Activated T-helper 1 cell treated with anti-CD3 and anti-CD28 coated beads, Interleukin-2, amount 50 U/mL, for 16 hours (primary cell): ENCODE measurements around the gene BAIAP2.

Experiments used
- DNase-seq, 2 donors: peaks; one replicate each; pipeline ENCODE4 v3.0.0-alpha.2; 2020; ENCODE audit warnings: low read depth in 1 of 2, low spot score in 1 of 2

The BAIAP2 gene

DNA sequence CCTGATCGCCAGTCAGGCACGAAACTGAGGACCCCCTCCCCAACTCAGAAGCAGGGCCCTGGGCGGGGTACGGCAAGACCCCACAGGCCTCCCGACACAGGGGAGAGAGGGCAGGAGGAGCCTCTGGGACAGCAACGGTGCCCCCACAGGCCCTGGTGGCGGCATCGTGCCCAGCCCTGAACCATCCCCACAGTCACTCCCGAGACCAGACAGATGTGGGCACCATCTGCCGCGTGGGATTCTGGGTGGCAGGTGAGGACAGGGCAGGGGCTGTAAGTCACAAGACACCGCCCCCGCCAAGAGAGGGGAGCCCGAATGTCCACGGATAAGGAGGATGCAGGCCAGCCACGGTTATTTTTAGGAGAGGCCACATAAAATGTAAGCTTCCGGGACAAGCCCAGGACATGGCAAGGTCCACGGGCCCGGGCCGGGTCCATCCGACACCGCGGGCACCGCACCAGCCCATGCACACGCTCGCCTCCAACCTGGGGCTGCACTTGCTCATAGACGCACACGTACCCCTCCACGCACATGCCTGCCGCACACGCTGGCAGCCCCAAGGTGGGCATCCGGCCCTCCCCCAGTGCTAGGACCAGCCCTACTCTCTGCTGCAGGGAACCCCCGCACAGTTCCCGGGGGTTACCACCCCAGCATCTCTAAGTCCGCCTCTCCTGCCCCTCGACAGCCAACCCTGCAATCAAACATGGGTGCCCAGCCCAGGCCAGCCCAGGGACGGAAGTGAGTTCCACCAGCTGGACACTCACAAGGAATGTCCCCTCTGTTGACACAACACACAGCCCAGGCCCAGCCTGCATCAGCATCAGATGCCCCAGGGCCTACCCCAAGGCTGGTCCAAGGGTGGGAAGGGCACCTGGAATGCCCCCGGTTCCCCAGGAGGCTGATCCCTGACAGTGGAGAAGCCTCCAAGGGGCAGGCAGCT is 122.2 kb downstream of the BAIAP2 start:
- DNase-seq: no peak

DNA sequence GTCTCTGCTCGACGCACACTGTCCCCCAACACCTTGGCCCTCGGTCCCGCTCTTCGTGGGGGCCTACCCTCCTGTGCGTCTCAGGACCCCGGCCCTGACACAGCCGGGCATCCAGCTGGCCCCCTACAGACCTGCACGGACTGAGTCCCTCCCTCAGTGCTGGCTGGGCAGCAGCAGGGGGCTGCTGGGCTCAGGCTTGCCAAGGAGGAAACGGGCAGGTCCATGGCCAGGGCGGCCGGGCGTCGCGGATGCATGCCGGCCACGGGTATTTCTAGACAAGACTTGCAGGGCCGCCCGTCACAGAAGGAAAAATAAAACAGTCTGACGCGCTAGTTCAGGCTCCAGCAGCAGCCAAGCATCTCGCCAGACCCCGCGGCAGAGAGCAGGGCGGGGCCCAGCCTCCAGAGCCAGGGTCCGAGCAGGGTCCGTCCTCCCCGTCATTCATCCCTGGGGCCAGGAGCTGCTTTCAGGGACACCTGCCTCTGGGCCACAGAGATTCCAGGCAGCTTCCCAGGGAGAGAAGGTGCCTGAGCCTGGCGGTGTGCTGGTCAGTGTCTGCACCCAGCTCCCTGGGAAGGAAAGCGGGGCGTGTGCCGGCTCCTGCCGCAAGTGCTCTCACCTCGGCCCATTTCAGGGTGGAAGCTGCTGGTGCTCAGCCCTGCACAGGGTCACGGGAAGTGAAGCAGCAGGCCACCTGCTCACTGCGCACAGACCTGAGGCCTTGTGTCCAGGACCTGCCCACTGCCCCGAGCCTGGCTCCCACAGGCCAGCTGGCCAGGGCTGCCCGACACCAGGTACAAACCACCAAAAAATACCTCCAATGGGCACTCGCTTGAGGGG is 123.1 kb downstream of the BAIAP2 start:
- no peak for DNase-seq

DNA sequence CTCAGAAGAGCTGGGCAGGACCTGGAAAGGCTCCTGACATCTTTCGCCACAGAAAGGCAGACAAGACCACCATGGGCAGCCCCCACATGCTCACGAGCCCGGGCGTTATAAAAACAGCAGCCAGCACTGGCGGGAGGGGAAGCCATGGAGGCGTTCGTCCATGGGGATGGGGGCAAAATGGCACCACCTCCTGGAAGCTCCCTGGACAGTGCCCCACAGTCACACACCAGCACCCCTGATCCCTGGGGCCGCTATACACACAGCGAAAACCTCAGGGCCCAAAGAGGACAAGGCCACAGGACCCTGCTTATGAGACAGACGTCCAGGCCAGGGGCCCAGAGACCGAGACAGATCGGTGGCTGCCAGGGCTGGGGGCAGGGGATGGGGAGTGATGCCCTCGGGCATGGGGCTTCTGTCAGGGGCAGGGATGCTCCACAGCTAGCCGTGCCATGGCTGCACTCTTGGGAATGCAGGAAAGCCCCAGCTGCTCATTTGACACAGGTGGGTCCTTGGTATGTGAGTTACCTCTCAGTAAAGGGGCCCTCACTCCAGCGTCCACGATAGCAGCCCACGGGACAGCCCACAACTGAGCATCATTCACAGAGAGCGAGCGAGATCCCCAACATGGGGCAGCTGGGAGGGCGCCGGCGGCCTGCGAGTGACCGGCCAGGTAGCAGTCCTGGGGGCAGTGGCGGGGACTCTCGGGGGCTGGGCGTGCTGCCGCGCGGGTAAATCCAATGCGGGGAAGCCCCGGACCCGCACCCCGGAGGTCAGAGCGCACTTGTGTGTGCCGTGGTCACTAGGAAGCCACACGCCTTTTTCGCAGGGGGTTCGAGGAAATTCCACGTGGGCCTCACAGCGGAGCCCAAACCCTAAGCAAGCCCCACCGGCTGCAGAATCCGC is 124.0 kb downstream of the BAIAP2 start:
- no peak for DNase-seq

DNA sequence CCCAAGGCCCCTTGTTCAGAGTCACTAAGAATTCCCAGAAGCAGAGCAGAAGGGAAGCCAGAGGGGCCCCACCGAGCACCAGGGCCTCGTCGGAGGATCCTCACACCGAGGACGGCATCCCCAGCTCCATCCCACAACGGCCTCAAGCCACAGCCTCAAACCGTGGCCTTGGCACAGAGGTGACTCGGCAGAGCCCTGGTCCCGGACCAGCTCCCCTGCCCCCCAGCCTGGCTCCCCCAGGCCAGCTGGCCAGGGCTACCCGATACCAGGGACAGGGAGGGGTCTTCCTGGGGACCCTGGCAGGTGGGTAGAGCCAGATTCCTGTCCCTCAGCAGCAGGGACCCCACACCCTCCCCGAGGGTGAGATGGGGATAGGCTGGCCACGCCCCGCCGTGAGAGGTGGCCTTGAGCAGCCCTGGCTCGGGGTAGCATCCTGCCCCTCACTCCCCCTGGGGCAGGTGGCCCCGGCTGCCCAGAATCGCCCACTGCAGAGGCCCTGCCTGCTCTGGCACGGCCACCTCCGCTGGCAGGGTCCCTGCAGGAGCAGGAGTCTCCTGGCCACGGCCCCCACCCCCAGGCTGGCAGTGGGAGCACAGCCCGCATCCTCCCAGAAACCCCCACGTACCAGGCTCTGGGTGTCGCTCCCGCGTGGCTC is 124.8 kb downstream of the BAIAP2 start:
- no peak for DNase-seq

DNA sequence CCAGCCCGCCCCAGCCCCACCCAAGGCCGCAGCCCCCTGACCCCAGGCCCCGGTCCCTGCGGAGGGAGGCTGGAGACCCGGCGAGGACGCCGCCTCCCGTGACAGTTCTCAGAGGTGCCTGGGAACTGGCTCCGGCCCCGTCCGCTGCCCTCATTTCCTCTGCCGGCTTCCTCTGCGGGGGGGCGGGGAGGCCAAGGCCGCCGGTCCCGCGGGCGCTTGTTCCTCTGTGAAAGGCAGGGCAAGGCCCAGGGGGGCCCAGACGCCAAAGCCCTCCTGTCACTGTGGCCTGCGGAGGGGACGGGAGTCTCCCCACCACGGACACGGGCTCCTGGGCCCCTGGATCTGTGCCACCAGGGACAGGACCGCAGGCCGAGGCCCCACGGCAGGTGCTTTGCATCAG is 125.4 kb downstream of the BAIAP2 start:
- DNase-seq: no peak

DNA sequence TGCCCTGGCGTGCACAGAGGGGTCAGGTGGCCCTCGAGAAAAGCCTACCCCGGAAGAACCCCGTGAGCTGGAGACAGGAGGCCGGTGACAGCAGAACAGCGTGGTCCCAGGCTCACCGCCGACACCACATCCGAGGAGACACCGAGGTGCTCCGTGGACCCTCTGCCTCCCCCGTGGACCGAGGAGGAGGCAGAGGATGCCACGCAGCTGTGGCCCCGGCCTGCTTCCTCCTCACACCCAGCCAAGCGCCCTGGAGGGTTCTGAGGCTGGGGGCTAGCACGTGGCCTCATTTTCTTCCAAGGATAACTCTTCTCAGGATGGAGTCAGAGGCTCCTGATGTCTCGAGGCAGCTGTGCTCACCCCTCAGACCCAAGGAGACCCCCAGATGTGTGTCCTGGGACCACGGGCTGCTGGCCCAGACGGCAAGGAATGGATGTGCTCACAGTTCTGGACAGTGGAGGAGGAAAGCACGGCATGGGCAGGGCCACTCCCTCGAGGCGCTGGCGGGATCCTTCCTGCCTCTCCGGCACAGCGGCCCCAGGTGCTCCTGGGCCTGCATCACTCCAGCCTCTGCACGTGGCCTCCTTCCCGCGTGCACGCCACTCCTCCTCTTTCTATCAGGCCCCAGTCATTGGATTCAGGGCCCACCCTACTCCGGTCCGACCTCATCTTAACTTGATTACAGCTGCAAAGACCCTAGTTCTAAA is 125.9 kb downstream of the BAIAP2 start:
- DNase-seq: no peak

DNA sequence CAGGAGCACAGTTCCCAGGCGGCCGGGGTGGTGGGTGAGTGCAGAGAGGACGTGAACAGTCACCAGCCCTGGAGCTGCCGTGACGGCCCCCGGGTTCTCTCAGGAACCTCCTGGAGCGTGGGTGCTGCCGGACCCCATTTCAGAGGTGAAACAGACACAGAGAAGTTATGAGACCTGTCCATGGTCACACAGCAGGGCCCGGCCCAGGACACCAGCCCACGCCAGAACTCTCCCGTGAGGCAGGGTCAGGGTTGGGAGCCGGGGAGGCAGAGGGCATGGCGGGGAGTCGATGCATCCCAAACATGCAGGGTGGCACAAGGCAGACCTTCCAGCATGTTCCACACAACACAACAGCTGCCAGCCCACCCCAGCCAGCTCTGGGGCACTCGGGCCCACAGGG is 126.6 kb downstream of the BAIAP2 start:
- no peak for DNase-seq

DNA sequence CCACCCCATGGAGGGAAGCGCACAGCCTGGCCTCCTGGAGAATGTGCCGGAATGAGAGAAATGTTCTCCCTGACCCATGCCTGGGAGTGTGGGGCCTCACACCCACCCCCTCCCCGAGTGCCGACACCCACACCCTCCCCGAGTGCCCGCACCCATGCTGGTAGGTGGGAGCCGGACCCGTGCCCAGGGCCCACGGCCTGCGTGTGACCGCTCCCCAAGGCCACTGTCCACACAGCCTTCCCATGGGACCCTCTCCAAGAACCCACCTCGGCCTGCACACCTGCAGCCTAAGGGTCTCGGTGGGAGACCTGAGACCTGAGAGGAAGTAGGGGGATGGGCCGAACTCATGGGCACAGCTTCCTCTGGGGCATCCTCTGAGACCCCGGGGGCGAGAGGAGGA is 127.0 kb downstream of the BAIAP2 start:
- DNase-seq: no peak

DNA sequence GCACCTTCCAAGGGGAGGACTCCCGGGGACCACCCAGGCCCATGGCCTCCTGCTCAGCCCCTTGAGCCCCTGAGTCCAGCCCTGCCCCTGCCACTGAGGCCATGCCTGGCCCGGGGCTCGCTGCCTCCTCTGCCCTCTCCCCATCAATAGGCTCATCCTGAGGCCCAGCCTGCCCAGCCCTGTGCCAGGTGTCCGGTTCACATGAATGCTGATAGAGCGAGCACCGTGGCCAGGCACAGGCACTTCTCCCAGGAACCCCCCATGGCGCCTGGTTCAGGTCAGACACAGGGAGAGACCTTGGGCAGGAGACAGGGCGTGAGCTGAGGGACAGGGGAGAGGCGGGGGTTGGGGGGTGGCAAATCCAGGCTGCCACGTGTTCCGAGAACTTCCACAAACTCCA is 127.5 kb downstream of the BAIAP2 start:
- no peak for DNase-seq

DNA sequence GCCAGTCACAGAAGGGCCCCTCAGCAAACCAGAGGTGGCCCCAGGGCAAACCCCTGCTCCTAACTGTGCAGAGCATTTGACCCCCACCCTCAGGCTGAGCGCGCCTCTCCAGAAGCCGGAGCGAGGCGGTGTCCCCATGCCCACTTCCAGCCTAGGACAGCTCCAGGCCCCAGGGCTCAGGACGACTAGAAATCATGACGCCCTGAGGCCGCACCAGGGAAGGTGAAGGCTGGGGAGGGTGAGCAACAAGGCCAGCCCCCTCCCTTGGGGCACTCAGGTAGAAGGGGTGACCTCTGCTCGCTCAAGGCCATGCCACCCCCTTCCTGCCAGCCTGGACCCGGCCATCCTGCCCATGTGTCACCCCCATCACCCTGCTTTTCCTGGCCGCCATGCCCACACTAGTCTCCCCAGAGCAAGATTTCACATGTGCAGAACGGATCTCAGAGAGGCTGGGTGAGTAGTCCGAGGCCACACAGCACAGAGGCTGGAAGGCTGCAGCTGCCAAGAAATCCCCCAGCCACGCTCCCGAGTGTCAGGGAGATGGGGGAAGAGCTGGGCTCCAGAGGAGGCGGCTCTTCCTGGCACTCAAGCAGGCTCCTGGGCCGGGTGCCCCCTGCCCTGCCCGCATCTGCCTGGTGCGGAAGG is 128.2 kb downstream of the BAIAP2 start:
- no peak for DNase-seq

DNA sequence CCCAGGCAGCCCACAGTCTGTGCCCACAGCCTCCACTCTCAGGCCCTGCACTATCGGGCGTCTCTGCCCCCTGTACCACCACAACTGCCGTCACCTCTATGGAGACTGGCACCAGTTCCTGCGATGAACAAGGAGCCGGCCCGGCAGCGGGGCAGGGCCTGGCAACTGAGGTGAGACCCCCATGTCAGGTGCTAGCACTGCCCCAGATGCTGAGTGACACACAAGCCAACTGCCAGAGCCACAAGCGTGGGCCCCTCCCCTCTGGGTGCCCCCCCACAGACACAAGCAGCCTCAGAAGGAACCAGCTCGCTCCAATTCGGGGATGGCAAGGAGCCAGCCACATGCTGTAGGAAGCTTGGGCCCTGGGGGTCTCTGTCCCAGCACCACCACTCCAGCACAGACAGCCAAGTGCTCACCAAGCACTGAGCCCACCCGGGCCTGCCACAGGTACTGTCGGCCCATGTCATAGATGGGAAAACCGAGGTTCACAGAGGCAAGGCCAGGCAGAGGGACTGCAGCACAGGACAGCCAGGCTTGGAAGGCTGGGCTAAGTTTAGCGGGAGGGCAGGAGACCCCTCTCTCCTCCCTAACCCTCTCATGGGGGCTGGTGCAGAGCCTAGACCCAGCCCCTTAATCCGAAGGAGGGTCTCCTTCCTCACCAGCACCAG is 128.9 kb downstream of the BAIAP2 start:
- DNase-seq: no peak

DNA sequence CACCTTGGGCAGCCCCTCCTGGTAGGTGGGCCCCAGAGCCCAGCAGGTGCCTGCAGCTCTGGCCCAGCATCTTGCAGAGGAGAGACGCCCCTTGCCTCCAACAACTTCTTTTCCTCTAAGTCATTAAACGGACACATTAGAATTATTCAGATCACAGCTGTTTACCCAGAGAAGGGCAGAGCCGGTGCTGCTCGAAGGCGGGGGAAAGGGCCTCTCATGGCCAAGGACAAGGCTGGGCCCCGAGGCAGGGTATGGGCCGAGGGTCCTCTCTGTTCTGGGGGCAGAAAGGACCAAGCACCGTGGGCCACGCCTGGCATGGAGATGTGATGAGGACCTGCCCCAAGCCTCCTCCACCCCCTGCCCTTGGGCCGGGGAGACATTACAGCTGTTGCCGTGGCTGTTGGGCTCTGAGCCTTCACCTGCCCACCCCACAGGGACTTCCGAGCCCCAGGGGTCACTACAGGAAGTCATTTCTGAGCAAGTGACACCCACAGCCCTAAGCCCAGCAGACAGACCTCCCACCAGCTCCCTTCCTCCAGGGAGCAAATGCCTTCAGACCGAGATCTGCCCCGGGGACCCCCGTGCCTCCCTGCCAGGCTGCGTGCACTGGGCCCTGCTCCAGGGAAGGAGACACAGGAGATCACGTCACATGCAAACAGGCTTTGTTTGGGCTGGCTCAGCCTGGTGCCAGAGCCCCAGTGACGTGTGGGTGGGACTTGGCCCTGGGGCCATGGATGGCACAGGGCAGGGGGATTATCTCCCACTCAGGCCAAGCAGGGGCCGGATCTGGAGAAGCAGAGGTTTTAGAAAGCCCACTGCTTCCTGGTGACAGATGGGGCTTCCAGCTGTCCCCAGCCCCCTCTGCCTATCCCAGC is 129.7 kb downstream of the BAIAP2 start:
- DNase-seq: no peak

DNA sequence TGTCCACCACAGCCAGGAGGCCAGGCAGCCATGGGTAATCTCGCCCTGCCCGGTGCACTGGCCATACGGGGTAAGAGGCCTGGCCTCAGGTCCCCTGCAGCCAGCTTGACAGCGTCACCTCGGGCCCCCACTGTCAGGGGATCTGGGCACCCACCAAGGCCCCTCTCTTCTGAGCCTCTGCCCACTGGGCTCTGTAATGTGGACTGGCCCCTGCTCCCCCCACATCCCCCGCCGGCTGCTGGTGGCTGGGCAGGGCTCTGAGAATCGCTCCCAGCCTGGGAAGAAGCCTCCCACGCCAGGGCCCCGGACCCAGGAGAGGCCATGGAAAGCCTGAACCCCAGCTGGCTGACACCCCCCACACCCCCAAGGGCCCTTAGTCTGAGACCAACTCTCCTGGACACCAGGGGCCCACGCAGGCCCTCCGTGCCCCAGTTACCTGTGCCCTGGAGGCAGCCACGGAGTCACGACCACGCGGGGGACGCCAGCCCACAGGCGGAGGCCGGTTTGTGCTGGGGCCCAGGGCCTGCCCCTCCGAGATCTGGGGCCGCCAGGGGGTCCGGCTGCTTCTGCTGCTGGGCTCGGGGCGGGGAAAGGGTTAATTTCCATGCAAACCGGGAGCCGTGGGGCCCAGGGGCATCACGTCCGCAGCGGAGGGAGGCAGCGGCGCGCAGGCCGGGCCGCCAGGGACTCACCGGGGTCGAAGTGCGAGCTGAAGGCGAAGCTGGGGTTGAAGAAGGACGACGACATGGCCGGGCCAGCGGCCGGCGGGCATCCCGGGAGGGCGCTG is 130.5 kb downstream of the BAIAP2 start, which contains the start of gene PVALEF:
Gene PVALEF, plus strand, starts transcription at position 262 of the 787 bp plus-strand sequence. CDS start 15,720 bp downstream, outside the sequence.
- DNase-seq: no peak

DNA sequence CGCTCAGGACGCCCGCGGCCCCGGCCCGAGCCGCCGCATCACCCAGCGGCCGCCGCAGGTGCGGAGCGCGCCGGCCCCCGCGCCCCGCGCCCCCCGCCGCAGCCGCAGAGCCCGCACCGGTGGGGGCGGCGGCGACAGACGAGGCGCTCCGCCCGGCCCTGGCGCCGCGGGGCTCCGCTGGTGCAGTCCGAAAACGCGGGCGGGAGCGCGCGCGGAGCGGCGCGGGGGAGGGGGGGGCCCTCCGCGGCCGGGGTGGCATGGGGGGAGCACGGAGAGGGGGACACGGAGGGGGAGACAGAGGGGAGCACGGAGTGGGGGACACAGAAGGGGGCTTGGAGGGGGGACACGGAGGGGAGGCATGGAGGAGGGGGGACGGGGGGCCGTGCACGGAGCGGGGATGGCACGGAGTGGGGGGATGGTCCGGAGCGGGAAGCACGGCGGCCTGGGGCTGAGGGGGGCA is 131.1 kb downstream of the BAIAP2 start, which contains the start of gene AATK:
Gene AATK, minus strand, starts transcription at position 189 of the 460 bp plus-strand sequence. CDS start 229 bp downstream, outside the sequence.
- DNase-seq: no peak
